HAP-1 (cell line): Measurements from ENCODE around the gene ARMC5.
"Not testable (repeated sequence)": the region's sequence is repeated elsewhere in the genome, so short reads cannot be mapped to it uniquely, and the experiment has no call there.

Experiments
- DNase-seq, 2 experiments: peaks; one replicate each; pipeline ENCODE4 v3.0.0-alpha.2; 2016 to 2020; ENCODE audit warnings: low spot score in 2 of 2
- H3K27me3 ChIP-seq: fragments of 250-450 bp; sonication (Bioruptor Pico); 2 replicates; pipeline ENCODE4 v1.5.1; 2020; ENCODE audit warnings: low read depth, mild to moderate bottlenecking, moderate library complexity
- H3K36me3 ChIP-seq: fragments of 250-450 bp; sonication (Bioruptor Pico); replicated peaks from 2 replicates; pipeline ENCODE4 v1.5.1; 2020; ENCODE audit warnings: mild to moderate bottlenecking
- H3K4me1 ChIP-seq: fragments of 250-450 bp; sonication (Bioruptor Pico); 2 replicates; pipeline ENCODE4 v1.5.1; 2020; ENCODE audit warnings: mild to moderate bottlenecking
- H3K4me3 ChIP-seq: fragments of 250-450 bp; sonication (Bioruptor Pico); 2 replicates; pipeline ENCODE4 v1.5.1; 2020; ENCODE audit warnings: mild to moderate bottlenecking, moderate library complexity
- H3K9me3 ChIP-seq: fragments of 250-450 bp; sonication (Bioruptor Pico); 2 replicates; pipeline ENCODE4 v1.5.1; 2020; ENCODE audit warnings: mild to moderate bottlenecking, moderate library complexity
- in situ Hi-C: fragments of 300-500 bp; cut with MboI; formaldehyde crosslinking; loops from 3 replicates; pipeline ENCODE4 v1.14.3; 2020; ENCODE audit warnings: low sequenced_read_pairs, inconsistent platforms, mixed read lengths

Gene ARMC5

DNA sequence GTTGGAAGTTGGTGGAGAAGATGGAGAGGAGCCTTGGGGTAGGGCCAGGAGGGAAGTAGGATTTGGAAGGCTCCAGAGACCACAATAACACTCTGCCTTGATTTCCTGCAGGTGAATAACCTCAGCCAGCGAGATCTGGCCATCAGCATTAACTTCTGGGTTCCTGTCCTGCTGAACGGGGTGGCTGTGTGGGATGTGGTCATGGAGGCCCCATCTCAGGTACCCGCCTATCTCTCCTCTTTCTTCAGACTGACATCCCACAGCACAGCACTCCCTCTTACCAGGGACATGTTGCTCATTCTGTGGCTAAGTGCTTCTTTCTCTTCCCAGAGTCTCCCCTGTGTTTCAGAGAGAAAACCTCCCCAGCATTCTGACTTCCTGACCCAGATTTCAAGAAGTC, 36.1 kb upstream of the ARMC5 start:
- Histone ChIP-seq H3K4me3 (no peak overlapping the region), H3K9me3 (no peaks in the 10 kb centered on the region), H3K36me3 (no peaks in the 10 kb centered on the region), H3K4me1 (no peaks in the 10 kb centered on the region), H3K27me3 (no peaks in the 10 kb centered on the region)
- DNase-seq, result no peak
- in situ Hi-C loops, result no loop called here

DNA sequence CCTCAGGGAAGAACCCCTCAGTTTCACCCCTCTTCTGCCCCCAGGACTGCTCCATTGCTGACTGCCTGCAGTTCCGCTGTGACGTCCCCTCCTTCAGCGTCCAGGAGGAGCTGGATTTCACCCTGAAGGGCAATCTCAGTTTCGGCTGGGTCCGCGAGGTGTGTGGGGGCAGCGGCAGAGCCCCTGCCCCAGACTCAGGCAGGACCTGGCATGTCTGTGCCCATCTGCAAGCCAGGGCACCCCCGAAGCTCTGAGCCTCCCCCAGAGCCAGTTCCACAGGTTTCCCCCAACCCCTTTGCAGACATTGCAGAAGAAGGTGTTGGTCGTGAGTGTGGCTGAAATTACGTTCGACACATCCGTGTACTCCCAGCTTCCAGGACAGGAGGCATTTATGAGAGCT, 35.5 kb upstream of the ARMC5 start:
- Histone ChIP-seq H3K4me1 (no peaks in the 10 kb centered on the region), H3K9me3 (no peaks in the 10 kb centered on the region), H3K4me3 (no peak overlapping the region), H3K27me3 (no peaks in the 10 kb centered on the region), H3K36me3 (no peaks in the 10 kb centered on the region)
- in situ Hi-C loops, result no loop called here
- DNase-seq, result no peak

DNA sequence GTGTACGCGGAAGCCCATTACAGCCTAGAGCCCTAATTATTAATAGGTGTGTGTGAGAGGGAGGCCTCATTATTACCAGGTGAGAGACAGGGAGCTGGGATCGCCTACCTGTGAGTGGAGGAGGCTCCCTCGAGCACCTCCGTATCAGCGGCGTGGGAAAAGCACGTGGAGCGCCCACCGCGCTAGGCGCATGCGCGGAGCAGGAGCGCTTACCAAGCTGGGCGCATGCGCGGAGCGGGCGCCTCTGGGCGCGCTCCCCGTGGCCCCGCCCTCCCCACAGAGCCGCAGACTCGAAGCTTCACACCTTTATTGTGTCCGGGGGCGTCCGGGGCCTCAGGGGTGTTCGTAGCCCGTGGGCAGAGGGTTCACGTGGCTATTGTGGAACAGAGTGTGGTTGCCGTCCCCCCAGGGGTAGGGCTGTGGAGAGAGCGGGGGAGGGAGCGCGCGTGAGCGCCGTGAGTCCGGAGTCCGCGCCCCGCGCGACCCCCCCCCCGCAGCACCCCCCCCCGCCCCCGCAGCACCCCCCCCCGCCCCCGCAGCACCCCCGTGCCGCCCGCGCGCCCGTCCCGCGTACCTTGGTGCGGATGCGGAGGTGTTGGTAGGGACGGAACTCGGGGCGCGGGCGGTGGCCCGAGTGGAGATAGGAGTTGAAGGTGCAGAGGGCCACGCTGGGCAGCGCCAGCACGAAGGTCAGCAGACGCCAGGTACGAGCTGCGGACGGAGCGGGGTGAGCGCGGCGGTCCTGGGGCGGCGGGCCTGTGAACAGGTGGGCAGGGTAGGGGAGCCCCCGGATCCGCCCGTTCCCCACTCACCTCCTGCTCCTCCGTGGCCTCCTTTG, 31.6 kb upstream of the ARMC5 start:
- no peaks in the 10 kb centered on the region for H3K9me3 ChIP-seq
- no peaks in the 10 kb centered on the region for H3K36me3 ChIP-seq
- H3K4me1 ChIP-seq, result no peaks in the 10 kb centered on the region
- in situ Hi-C loops, result no loop called here
- H3K4me3 ChIP-seq, result no peak overlapping the region
- no peak for DNase-seq
- no peaks in the 10 kb centered on the region for H3K27me3 ChIP-seq

DNA sequence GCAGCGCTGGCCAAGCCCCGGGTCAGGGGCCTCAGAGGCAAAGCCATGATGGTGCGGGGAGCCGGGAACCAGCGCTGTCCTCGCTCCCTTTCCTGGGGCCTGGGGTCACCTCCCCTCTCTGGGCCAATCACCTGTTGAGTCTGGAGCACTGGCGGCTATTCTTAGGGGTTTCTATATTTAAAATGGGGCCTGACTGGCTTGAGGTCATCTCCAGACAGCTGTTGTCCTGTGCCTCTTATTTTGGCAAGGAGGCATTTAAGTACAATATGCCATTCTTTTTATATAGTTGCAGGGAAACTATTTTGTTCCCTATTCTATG, 31.1 kb upstream of the ARMC5 start, which contains the start of gene COX6A2:
Gene COX6A2, minus strand, starts transcription at position 82 of the 319 bp plus-strand sequence. Its CDS starts 35 bp downstream, at position 47.
- Histone ChIP-seq H3K4me3 (no peak within 1 kb of the TSS), H3K27me3 (no peaks in the 10 kb centered on the region), H3K36me3 (no peaks in the 10 kb centered on the region), H3K4me1 (no peaks in the 10 kb centered on the region), H3K9me3 (no peaks in the 10 kb centered on the region)
- no peak for DNase-seq
- in situ Hi-C loops, result no loop called here

DNA sequence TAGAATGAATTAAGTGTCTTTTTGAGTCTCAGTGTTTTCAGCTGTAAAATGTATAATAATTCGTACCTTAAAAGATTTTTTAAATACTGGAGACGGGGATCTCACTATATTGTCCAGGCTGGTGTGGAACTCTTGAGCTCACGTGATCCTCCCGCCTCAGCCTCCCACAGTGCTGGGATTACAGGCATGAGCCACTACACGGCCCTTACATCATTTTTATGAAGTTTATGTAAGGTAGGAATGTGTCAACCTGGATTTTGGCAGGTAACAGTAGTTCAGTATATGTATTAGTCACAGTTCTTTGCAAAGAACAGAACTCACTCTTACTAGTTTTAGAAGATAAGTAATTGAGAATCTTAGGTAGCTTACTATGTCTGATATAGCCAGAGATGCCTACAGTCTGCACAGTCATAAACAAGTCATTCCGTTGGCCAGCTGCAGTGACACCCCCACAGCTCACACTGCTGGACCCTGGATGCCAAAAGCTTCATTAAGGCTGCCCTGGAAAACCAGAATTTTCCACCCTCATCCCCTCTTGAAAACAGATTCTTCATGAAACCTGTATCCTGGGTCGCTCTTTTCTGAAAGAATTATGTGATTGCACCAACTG, 30.6 kb upstream of the ARMC5 start:
- Histone ChIP-seq H3K36me3 (no peaks in the 10 kb centered on the region), H3K4me3 (no peak overlapping the region), H3K9me3 (no peaks in the 10 kb centered on the region), H3K4me1 (no peaks in the 10 kb centered on the region), H3K27me3 (no peaks in the 10 kb centered on the region)
- in situ Hi-C loops, result no loop called here
- no peak for DNase-seq

DNA sequence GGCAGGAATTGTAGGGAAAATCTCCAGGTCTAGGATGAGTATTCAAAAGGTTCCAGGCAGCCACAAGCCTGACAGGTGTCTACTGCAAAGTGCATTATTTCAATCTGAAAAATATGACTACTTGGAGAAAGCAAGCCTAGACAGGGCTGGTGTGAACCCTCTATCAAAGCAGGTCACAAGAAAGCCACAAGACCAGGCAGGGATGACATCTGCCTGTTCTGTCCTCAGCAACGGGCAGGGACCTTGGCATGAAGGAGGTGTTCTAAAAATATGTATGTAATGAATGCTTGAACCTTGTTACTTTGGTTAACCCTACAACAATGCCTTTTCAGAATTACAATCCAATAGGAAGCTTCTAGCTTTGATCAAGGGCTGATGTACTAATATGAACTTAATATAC, 30.0 kb upstream of the ARMC5 start:
- no peak for DNase-seq
- no peaks in the 10 kb centered on the region for H3K27me3 ChIP-seq
- H3K4me3 ChIP-seq, result no peak overlapping the region
- H3K4me1 ChIP-seq, result no peaks in the 10 kb centered on the region
- H3K9me3 ChIP-seq, result no peaks in the 10 kb centered on the region
- in situ Hi-C loops, result no loop called here
- H3K36me3 ChIP-seq, result no peaks in the 10 kb centered on the region

DNA sequence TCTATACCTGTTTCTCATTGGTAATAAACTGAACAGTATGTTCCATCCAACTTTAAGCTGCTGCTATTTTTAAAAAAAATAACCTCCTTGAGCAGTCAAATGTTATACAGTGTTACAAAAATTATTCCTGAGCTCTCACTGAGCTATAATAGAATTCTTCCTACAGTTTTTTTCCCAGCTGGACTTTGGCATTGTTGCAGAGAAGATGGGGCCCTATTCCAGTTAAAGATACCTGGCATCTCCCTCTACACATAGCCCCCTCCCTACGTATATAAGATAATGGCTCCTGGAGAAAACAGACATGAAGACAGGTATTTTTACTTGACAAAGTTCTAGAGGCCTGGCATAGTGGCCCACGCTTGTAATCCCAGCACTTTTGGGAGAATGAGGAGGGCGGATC, 29.5 kb upstream of the ARMC5 start:
- in situ Hi-C loops, result no loop called here

DNA sequence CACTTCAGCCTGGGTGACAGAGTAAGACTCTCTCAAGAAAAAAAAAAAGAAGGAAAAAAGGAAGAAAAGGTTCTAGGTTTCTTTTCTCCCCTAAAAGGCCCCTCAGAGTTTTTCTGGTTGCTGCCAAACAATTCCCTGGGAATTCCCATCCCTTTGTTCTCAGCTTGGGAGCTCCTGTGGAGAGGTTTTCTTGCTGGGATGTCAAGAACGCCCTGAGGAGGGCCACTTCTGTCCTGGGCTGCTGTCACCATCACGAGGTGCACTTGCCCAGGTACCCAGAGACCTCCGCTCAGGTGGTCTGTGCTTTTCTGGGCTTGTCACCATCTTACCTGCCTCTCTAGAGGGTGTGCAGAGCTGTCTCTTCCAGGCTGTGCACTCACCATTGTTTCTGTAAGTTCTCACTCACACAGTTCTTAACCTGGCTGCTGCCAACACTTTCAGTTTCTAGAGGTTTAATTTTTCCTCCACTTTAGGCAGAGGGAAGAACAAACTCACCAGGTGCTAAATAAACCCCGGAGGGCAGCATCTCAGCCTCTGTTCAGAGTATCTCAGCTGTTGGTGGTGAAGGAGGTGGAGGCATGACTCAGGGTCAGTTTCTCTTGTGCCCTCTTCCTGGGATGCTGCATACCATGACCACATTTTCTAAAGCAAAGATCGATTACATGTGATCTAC, 28.8 kb upstream of the ARMC5 start:
- no peak for DNase-seq
- in situ Hi-C loops, result no loop called here
- H3K4me1 ChIP-seq, result no peaks in the 10 kb centered on the region
- no peaks in the 10 kb centered on the region for H3K36me3 ChIP-seq
- no peaks in the 10 kb centered on the region for H3K9me3 ChIP-seq
- no peak overlapping the region for H3K4me3 ChIP-seq
- H3K27me3 ChIP-seq, result no peaks in the 10 kb centered on the region

More for the DNA sequence above, 29.5 kb upstream of the ARMC5 start:
- H3K9me3 ChIP-seq, result no peaks in the 10 kb centered on the region
- H3K4me3 ChIP-seq, result no peak overlapping the region
- no peaks in the 10 kb centered on the region for H3K36me3 ChIP-seq
- no peaks in the 10 kb centered on the region for H3K27me3 ChIP-seq
- no peaks in the 10 kb centered on the region for H3K4me1 ChIP-seq
- DNase-seq, result no peak

DNA sequence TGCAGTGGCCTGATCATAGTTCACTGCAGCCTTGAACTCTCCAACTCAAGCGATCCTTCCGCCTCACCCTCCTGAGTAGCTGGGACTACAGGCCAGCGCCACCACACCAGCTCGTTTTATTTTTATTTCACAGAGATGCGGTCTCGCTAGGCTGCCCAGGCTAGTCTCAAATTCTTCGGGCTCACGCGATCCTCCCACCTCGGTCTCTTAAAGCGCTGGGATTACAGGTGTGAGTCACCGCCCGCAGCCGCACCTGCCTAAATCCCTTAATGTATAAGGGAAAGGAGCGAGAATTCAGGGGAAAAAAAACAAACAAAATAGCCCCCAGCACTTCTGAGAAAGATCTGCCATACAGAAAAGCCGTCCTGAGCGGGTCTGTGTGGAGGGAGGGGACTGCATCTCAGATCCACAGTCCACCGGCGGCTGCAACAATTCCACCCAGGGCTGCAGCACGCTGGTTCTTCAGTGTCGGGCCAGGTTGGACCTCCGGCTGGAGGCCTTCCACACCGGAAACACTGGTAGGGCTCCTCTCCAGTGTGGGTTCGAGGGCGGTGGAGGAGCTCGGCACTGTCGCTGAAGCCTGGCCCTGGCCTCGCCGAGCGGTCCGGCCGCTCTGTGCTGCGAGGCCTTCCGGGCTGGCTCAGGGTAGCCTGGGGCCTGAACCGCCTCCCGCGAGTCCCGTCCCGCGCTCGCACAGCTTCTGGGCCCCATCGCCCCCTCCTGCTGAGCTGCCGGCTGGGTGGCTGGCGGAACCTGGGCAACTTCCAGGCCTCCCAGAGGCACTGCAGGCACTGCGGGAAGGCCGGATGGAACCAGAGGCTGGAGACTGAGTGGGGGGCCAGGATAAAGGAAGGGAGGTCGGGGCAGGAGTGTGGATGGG, 23.7 kb upstream of the ARMC5 start:
- H3K9me3 ChIP-seq, result no peaks in the 10 kb centered on the region
- H3K4me3 ChIP-seq, result no peak overlapping the region
- no peaks in the 10 kb centered on the region for H3K4me1 ChIP-seq
- H3K36me3 ChIP-seq, result no peaks in the 10 kb centered on the region
- in situ Hi-C loops, result no loop called here
- H3K27me3 ChIP-seq, result no peaks in the 10 kb centered on the region
- DNase-seq, result no peak

DNA sequence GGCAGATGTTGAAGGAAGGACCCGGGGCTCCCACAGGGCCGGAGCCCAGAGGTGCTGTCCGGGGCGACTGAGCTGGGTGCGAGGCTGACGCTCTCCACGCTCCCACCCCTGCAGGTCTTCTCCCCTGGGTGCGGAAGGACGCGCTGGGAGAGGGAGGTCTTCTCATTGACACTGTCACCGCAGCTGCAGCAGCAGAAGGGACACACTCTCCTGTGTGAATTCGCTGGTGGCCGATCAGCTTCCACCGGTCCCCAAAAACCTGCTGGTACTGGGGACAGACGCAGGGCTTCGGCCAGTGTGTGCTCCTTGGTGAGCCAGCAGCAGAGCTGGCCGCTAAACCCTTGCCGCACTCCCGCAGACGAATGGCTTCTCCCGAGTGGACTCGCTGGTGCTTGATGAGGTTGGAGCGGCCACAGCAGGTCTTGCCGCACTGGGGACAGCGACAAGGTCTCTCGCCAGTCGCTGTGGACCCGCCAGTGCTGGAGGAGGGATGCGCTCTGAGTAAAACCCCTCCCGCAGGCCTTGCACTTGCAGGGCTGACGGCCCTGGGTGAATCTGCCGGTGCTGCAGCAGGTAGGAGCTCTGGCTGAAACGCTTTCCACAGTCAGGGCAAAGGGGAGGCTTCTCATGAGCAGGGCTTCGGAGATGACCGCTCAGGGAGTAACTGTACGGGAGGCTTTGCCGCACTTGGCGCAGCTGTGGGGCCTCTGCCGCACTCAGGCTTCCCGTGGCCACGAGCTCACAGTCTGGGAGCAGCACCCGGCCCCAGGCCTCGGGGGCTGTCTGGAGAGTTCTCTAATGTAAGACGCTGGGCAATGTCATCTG, 22.9 kb upstream of the ARMC5 start:
- DNase-seq, result no peak
- Histone ChIP-seq H3K4me3 (no peak overlapping the region), H3K4me1 (no peaks in the 10 kb centered on the region), H3K36me3 (no peaks in the 10 kb centered on the region), H3K27me3 (no peaks in the 10 kb centered on the region), H3K9me3 (no peaks in the 10 kb centered on the region)
- in situ Hi-C loops, result no loop called here

DNA sequence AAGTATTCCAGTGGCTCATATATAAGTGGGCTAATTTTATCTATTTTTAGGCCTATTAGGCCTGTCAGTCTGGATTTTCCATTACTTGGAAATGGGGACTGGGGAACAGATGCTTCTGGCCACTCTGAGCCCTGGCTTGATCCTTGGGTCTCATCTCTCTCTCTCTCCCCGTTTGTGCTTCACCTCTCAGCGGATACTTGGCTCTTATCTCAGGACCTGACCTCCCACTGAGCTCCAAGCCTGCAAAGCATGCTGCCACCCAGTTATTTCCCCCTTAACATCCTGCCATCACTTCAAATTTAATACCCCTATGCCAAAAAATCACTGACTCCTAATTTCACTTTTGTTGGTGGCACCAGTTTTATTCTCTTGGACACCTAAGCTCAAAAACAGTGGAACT, 20.9 kb upstream of the ARMC5 start:
- DNase-seq, result no peak
- in situ Hi-C loops, result no loop called here
- H3K4me1 ChIP-seq, result peaks cover 4% of the 10 kb centered on the region; the same call in 1 of the 2 replicates
- no peak overlapping the region for H3K4me3 ChIP-seq
- no peaks in the 10 kb centered on the region for H3K9me3 ChIP-seq
- H3K36me3 ChIP-seq, result no peaks in the 10 kb centered on the region
- no peaks in the 10 kb centered on the region for H3K27me3 ChIP-seq

DNA sequence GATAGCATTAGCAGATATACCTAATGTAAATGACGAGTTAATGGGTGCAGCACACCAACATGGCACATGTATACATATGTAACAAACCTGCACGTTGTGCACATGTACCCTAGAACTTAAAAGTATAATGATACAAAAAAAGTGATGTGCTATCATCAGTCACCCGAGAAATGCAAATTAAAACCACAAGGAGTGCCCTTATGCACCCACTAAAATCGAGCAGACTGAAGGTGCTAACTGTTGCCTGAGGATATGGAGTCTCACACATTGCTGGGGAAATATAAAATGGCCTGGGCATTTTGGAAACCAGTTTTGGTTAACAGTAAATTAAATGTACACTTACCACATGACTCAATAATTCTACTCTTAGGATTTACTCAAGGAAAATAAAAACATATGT, 20.3 kb upstream of the ARMC5 start:
- H3K4me3 ChIP-seq, H3K27me3 ChIP-seq, H3K9me3 ChIP-seq, DNase-seq, H3K4me1 ChIP-seq, H3K36me3 ChIP-seq, in situ Hi-C loops: not testable (repeated sequence)

DNA sequence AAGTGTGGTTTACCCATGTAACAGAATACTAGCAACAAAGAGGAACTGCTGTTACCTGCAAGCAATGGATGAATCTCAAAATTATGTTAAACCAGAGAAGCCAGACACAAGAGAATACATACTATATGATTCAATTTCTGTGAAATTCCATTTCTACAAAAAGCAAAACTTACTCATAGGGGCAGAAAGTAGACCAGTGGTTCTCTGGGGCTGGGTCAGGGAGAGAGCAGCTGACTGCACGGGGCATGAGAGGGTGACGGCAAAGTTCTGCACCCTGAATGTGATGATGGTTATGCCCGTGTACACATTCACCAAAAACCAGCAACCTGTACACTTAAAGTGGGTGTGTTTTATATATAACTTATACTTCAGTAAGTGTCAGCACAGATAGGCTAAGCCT, 19.8 kb upstream of the ARMC5 start:
- no peaks in the 10 kb centered on the region for H3K9me3 ChIP-seq
- no peak for DNase-seq
- in situ Hi-C loops, result no loop called here
- H3K36me3 ChIP-seq, result no peaks in the 10 kb centered on the region
- H3K4me3 ChIP-seq, result no peak overlapping the region
- no peaks in the 10 kb centered on the region for H3K27me3 ChIP-seq
- H3K4me1 ChIP-seq, result peaks cover 4% of the 10 kb centered on the region; the same call in 1 of the 2 replicates
